Right atrium auricular region (tissue), 2 donors: ENCODE results near the gene MAP4K3. TPM values are rescaled to one million over a fixed set of nuclear protein-coding genes. Genes with fewer than 3 reads are reported as not detected.

Experiments used
- DNase-seq: peaks from one replicate; pipeline ENCODE4 v3.0.0-alpha.2; 2019; ENCODE audit warnings: low spot score
- H3K27ac ChIP-seq, 2 donors: fragments of 200-600 bp; sonication (generic); 1 replicate in 1 of 2; 2 replicates in 1 of 2; pipeline ENCODE4 v1.5.1; 2016 to 2019
- H3K27me3 ChIP-seq, 2 donors: fragments of 200-600 bp; sonication (generic); one replicate each; pipeline versions ENCODE4 v1.5.1 to v1.6.0; 2017 to 2019
- H3K36me3 ChIP-seq: fragments of 200-600 bp; sonication (generic); one replicate; pipeline ENCODE4 v1.5.1; 2016
- H3K4me1 ChIP-seq, 2 donors: fragments of 200-600 bp; sonication (generic); one replicate each; pipeline versions ENCODE4 v1.5.1 to v1.6.0; 2017 to 2019
- H3K4me3 ChIP-seq, 2 donors: fragments of 200-600 bp; sonication (generic); 1 replicate in 1 of 2; 2 replicates in 1 of 2; pipeline ENCODE4 v1.5.1; 2017 to 2019; ENCODE audit warnings: mild to moderate bottlenecking in 1 of 2, moderate library complexity in 1 of 2
- H3K9me3 ChIP-seq, 2 donors: fragments of 200-600 bp; sonication (generic); one replicate each; pipeline ENCODE4 v1.5.1; 2019
- total RNA-seq, 2 donors: library from RNA; depleted of rRNA; stranded (reverse); fragments of >200 nt; gene quantifications; one replicate each; pipeline ENCODE4 v1.1.0, GENCODE V29; 2016
- TF ChIP-seq, protein P1 (sequence below), 2 donors: fragments of 200-600 bp; sonication (generic); IDR thresholded peaks; one replicate each; pipeline ENCODE4 v1.5.1; 2019; ENCODE audit warnings: antibody characterized with exemption in 2 of 2

The MAP4K3 gene
- total RNA-seq: 10 to 100 TPM; 26.2 to 28.9 TPM

DNA sequence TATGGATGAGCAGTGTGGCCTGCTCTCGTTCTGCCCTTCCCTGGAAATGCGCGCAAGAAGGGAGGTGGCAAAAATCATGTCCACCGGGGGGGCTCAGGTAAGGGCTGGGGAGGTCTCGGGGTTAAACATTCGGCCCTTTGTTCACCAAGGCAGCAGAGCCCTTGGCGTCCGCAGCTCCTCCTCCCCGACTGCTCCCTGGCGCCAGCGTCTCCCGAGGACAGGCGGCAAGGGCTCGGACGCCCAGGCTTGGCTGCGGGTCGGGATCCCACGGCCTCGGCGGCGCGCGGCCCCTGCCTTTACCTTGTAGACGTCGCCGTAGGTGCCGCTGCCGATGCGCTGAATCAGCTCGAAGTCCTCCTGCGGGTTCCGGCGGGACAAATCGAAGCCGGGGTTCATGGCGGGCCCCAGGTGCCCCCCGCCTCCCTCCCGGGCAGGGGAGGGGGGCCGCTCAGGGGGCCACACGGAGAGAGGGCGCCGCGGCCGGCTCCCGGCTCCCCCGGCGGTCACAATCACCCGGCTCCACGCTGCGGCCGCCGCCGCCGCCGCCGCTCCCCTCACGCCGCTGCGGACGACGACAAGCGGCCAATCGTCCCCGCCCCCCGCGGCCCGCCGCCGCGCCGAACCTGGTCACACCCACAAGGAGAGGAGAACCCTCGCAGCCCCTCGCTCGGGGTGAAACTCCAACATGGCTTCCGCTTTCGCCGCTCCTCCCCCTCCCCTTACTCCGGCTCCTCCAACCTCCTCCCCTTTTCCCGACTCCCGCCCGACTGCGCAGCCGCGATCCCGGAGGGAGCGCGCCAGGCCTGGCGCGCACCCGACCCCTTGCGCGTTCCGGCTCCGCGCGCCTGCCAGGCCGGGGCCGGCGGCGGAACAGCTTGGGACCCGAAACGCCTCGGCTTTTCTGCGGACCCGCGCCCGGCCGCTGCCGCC lies at the start of gene MAP4K3:
MAP4K3 (minus strand) TSS at position 694 of the 930 bp plus-strand sequence; CDS start at position 396, 298 bp downstream.
- peaks cover 0 to 55% of the 10 kb centered on the region in 2 donors for H3K4me1 ChIP-seq
- no peaks in the 10 kb centered on the region for H3K36me3 ChIP-seq
- peak within 1 kb of the TSS; percentile 80 to 96 for H3K4me3 ChIP-seq

DNA sequence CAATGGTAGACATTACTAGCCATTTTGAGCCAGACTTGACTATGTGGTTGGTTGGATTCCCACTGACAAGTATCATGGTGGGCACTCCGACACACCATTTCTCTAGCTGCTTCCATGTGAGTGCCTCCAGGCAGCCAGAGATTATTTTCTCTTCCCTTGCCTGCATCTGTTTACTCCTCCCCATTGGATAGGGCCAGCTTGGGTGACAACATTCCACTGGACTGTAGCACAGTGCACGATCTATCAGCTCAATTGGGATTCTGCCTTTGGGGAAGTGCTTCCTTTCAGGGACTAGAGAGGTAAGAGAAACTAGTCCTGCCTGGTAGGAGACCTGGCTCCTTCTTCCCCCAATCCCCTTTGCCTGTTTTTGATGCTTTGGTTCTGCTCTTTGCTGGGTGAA lies 49.0 kb upstream of the MAP4K3 start:
- no peak for DNase-seq
- TF ChIP-seq, protein P1, sequence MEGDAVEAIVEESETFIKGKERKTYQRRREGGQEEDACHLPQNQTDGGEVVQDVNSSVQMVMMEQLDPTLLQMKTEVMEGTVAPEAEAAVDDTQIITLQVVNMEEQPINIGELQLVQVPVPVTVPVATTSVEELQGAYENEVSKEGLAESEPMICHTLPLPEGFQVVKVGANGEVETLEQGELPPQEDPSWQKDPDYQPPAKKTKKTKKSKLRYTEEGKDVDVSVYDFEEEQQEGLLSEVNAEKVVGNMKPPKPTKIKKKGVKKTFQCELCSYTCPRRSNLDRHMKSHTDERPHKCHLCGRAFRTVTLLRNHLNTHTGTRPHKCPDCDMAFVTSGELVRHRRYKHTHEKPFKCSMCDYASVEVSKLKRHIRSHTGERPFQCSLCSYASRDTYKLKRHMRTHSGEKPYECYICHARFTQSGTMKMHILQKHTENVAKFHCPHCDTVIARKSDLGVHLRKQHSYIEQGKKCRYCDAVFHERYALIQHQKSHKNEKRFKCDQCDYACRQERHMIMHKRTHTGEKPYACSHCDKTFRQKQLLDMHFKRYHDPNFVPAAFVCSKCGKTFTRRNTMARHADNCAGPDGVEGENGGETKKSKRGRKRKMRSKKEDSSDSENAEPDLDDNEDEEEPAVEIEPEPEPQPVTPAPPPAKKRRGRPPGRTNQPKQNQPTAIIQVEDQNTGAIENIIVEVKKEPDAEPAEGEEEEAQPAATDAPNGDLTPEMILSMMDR (IDR thresholded peaks at IDR 0.05): no peak
- Histone ChIP-seq H3K36me3 (no peaks in the 10 kb centered on the region), H3K9me3 (no peaks in the 10 kb centered on the region), H3K4me1 (peaks cover 0 to 17% of the 10 kb centered on the region in 2 donors), H3K27ac (no peak overlapping the region), H3K4me3 (no peak overlapping the region), H3K27me3 (no peaks in the 10 kb centered on the region)

More for the DNA sequence above, at the start of gene MAP4K3:
- DNase-seq: peak; percentile 90
- Histone ChIP-seq H3K27ac (peak within 1 kb of the TSS; percentile 98), H3K9me3 (no peaks in the 10 kb centered on the region), H3K27me3 (no peaks in the 10 kb centered on the region)
- TF ChIP-seq, protein P1 (IDR thresholded peaks at IDR 0.05): peak in 1 of 2 donors; percentile 12

DNA sequence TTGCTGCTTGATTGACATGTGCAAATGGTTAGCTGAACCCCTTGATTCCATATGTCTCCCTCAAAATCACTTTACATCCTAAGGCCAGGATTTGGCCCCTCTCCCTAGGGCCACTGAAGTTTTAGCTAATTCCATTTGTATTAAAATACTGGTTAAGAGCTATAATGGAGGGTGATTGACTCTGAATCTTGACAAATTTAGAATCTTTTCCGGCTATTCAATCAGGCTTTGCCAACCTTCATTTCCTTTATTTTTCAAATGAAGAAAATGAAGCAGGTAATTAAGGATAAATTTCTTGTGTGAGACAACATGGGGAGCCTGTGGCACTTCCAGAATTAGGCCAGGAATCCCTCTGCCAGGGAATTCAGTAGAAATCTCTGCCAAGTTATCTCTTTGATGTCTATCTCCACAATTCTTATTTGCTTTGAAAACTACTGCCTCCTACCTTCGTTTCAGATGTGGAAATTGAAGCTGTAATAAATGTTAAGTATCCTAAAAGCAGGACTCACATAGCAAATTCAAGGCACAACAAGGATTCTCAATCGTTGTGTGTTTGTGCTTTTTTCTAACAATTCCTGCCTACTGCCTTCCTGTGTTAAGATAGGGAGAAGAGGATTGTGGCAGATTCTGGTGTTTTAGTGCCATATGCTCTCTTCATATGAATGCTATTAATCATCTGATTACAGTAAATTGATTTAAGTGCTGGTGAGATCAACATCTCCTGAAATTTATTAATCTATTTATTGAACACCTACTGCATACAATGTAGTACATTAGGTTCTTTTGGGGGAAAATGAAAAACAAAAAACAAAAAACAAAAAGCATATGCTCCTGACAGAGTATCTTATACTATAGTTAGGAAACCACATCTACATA lies 47.8 kb upstream of the MAP4K3 start:
- H3K4me1 ChIP-seq: peaks cover 0 to 17% of the 10 kb centered on the region in 2 donors
- H3K36me3 ChIP-seq: no peaks in the 10 kb centered on the region
- H3K27me3 ChIP-seq: no peaks in the 10 kb centered on the region
- DNase-seq: no peak
- no peaks in the 10 kb centered on the region for H3K9me3 ChIP-seq
- TF ChIP-seq, protein P1 (IDR thresholded peaks at IDR 0.05): no peak
- no peak overlapping the region for H3K4me3 ChIP-seq
- no peak overlapping the region for H3K27ac ChIP-seq

DNA sequence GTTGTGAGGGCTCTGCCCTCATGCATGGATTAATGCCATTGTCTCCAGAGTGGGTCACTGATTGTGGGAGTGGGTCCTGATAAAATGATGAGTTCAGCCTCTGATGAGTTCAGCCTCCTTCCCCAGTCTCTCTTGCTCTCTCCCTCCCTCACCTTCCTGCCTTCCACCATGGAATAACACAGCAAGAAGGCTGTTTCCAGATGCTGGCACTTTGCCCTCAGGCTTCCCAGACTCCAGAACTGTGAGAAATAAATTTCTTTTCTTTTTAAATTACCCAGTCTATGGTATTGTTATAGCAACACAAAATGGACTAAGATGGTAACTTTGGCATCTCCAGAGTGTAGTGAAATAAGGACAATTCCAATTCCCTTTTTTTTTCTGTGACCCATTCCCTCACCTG lies 47.1 kb upstream of the MAP4K3 start:
- Histone ChIP-seq H3K4me1 (peaks cover 0 to 17% of the 10 kb centered on the region in 2 donors), H3K27me3 (no peaks in the 10 kb centered on the region), H3K36me3 (no peaks in the 10 kb centered on the region), H3K27ac (no peak overlapping the region), H3K9me3 (no peaks in the 10 kb centered on the region), H3K4me3 (no peak overlapping the region)
- no peak for DNase-seq
- TF ChIP-seq, protein P1 (IDR thresholded peaks at IDR 0.05): no peak

DNA sequence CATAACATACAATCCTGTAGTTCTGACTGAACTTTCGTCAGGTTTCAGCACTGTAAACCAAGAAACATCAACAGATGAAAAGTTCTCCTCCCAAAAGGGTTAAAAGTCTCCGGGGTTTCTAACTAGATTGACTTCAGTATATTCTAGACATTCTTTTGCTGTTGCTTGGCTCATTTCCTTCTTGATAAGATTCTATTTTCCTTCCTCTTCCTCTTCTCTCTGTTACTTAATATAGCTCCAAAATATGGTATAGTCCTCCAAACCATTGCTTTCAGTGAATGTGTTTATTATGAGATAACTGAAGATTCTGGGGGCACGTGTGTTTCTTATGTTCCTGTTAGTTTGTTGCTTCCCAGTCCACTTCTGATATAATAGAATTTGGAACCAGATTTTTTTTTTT lies 46.4 kb upstream of the MAP4K3 start:
- Histone ChIP-seq H3K27ac (no peak overlapping the region), H3K36me3 (no peaks in the 10 kb centered on the region), H3K9me3 (no peaks in the 10 kb centered on the region), H3K4me3 (no peak overlapping the region), H3K4me1 (peaks cover 0 to 17% of the 10 kb centered on the region in 2 donors), H3K27me3 (no peaks in the 10 kb centered on the region)
- no peak for DNase-seq
- TF ChIP-seq, protein P1 (IDR thresholded peaks at IDR 0.05): no peak
